UCSD-AML1 (cell line): Measurements from ENCODE around the gene PLIN3.
"Not testable (repeated sequence)": the region's sequence is repeated elsewhere in the genome, so short reads cannot be mapped to it uniquely, and the experiment has no call there.

Source experiments
- DNase-seq: peaks from one replicate; lab custom pipeline; 2025; ENCODE audit not compliant: unreplicated experiment; lab: John Stamatoyannopoulos, UW

PLIN3 gene

GRCh38 chr19:4867534-4868285 is at the start of gene PLIN3:
PLIN3 (minus strand) TSS chr19:4867667; CDS start chr19:4861394, 6,273 bp downstream.
- peak; percentile 95 for DNase-seq

- DNase-seq = peak; percentile 84
Observed at GRCh38 chr19:4916292-4917082, 49.0 kb upstream of the PLIN3 start.

GRCh38 chr19:4914736-4915501 is 47.5 kb upstream of the PLIN3 start:
- no peak for DNase-seq

- DNase-seq = no peak
Observed at GRCh38 chr19:4913996-4914735, 46.7 kb upstream of the PLIN3 start.

- peak; percentile 57 for DNase-seq
Observed at GRCh38 chr19:4911786-4912672, 44.6 kb upstream of the PLIN3 start.

GRCh38 chr19:4911314-4911713 is 43.8 kb upstream of the PLIN3 start:
- no peak for DNase-seq

- peak; percentile 73 for DNase-seq
Observed at GRCh38 chr19:4910594-4911281, 43.3 kb upstream of the PLIN3 start.

GRCh38 chr19:4909897-4910593 is 42.6 kb upstream of the PLIN3 start:
- DNase-seq = peak; percentile 91

GRCh38 chr19:4909156-4909896 is 41.9 kb upstream of the PLIN3 start, which contains the start of gene UHRF1:
UHRF1 (plus strand) TSS chr19:4909501; CDS start chr19:4910886, 1,385 bp downstream.
- peak; percentile 25 for DNase-seq

GRCh38 chr19:4908781-4909155 is 41.3 kb upstream of the PLIN3 start:
- no peak for DNase-seq

GRCh38 chr19:4908360-4908759 is 40.9 kb upstream of the PLIN3 start:
- no peak for DNase-seq

GRCh38 chr19:4906963-4907362 is 39.5 kb upstream of the PLIN3 start:
- no peak for DNase-seq

GRCh38 chr19:4904481-4904880 is 37.0 kb upstream of the PLIN3 start:
- DNase-seq = no peak

GRCh38 chr19:4902796-4903195 is 35.3 kb upstream of the PLIN3 start, which contains the start of gene ARRDC5:
ARRDC5 (minus strand) TSS chr19:4902896; CDS start chr19:4902825, 71 bp downstream.
- DNase-seq = no peak

- DNase-seq = not testable (repeated sequence)
Observed at GRCh38 chr19:4900879-4901278, 33.4 kb upstream of the PLIN3 start.

GRCh38 chr19:4897146-4897545 is 29.7 kb upstream of the PLIN3 start:
- no peak for DNase-seq

- DNase-seq = no peak
Observed at GRCh38 chr19:4896372-4896771, 28.9 kb upstream of the PLIN3 start.

- not testable (repeated sequence) for DNase-seq
Observed at GRCh38 chr19:4892962-4893361, 25.5 kb upstream of the PLIN3 start.
